ENCODE measurements around the gene AK9.

AK9 gene

GRCh38 chr6:109449795-109450673 lies 241.0 kb downstream of the AK9 start:
- TF ChIP-seq CTCF (IDR thresholded peaks at IDR 0.05; ENCODE audit: borderline replicate concordance, insufficient read depth, low read depth, low read length): no peak
- no peak overlapping the region for H3K4me3 ChIP-seq (ENCODE audit: low read depth, low read length)

GRCh38 chr6:109449064-109449794 lies 241.8 kb downstream of the AK9 start:
- no peak overlapping the region for H3K4me3 ChIP-seq (ENCODE audit: low read depth, low read length)
- TF ChIP-seq CTCF (IDR thresholded peaks at IDR 0.05; ENCODE audit: borderline replicate concordance, insufficient read depth, low read depth, low read length): no peak

GRCh38 chr6:109448615-109449014 lies 242.4 kb downstream of the AK9 start:
- no peak overlapping the region for H3K4me3 ChIP-seq (ENCODE audit: low read depth, low read length)
- TF ChIP-seq CTCF (IDR thresholded peaks at IDR 0.05; ENCODE audit: borderline replicate concordance, insufficient read depth, low read depth, low read length): no peak

- no peak for TF ChIP-seq CTCF (IDR thresholded peaks at IDR 0.05; ENCODE audit: borderline replicate concordance, insufficient read depth, low read depth, low read length)
- H3K4me3 ChIP-seq (ENCODE audit: low read depth, low read length): no peak overlapping the region
These were observed 243.0 kb downstream of the AK9 start for GRCh38 chr6:109447878-109448555.

- TF ChIP-seq CTCF (IDR thresholded peaks at IDR 0.05; ENCODE audit: borderline replicate concordance, insufficient read depth, low read depth, low read length): no peak
These were observed 243.9 kb downstream of the AK9 start for GRCh38 chr6:109447087-109447486.

GRCh38 chr6:109446541-109446940 lies 244.5 kb downstream of the AK9 start:
- no peak overlapping the region for H3K4me3 ChIP-seq (ENCODE audit: low read depth, low read length)
- TF ChIP-seq CTCF (IDR thresholded peaks at IDR 0.05; ENCODE audit: borderline replicate concordance, insufficient read depth, low read depth, low read length): no peak

More at GRCh38 chr6:109447087-109447486, 243.9 kb downstream of the AK9 start:
- no peak overlapping the region for H3K4me3 ChIP-seq (ENCODE audit: low read depth, low read length)
